RKO (cell line): ENCODE data around the gene WT1.

Source experiments
- DNase-seq: peaks from one replicate; pipeline ENCODE4 v3.0.0-alpha.2; 2016; ENCODE audit warnings: low spot score

WT1 gene

GRCh38 chr11:32421992-32422391 lies 13.3 kb downstream of the WT1 start:
- DNase-seq: no peak

- no peak for DNase-seq
Observed at GRCh38 chr11:32420937-32421901, 14.1 kb downstream of the WT1 start.

GRCh38 chr11:32420139-32420538 lies 15.2 kb downstream of the WT1 start:
- DNase-seq: no peak

GRCh38 chr11:32418836-32419235 lies 16.5 kb downstream of the WT1 start:
- peak; percentile 29 for DNase-seq

- DNase-seq: no peak
Observed at GRCh38 chr11:32417806-32418205, 17.5 kb downstream of the WT1 start.

- DNase-seq: no peak
Observed at GRCh38 chr11:32416301-32416700, 19.0 kb downstream of the WT1 start.

- no peak for DNase-seq
Observed at GRCh38 chr11:32414925-32415324, 20.4 kb downstream of the WT1 start.

GRCh38 chr11:32411942-32412615 lies 23.3 kb downstream of the WT1 start:
- no peak for DNase-seq

GRCh38 chr11:32405592-32405991 lies 29.7 kb downstream of the WT1 start:
- no peak for DNase-seq

GRCh38 chr11:32402836-32403235 lies 32.5 kb downstream of the WT1 start:
- no peak for DNase-seq

GRCh38 chr11:32400670-32401369 lies 34.5 kb downstream of the WT1 start:
- no peak for DNase-seq

GRCh38 chr11:32400196-32400595 lies 35.1 kb downstream of the WT1 start:
- no peak for DNase-seq

GRCh38 chr11:32396991-32397390 lies 38.3 kb downstream of the WT1 start:
- DNase-seq: no peak

- DNase-seq: no peak
Observed at GRCh38 chr11:32396331-32396730, 39.0 kb downstream of the WT1 start.

- DNase-seq: no peak
Observed at GRCh38 chr11:32395127-32395526, 40.2 kb downstream of the WT1 start.

- no peak for DNase-seq
Observed at GRCh38 chr11:32392840-32393239, 42.5 kb downstream of the WT1 start.

- DNase-seq: peak; percentile 23
Observed at GRCh38 chr11:32391956-32392553, 43.3 kb downstream of the WT1 start.

GRCh38 chr11:32391479-32391878 lies 43.9 kb downstream of the WT1 start:
- DNase-seq: no peak

GRCh38 chr11:32390712-32391111 lies 44.6 kb downstream of the WT1 start:
- DNase-seq: no peak

GRCh38 chr11:32388871-32389770 lies 46.2 kb downstream of the WT1 start:
- no peak for DNase-seq

GRCh38 chr11:32388365-32388764 lies 47.0 kb downstream of the WT1 start:
- no peak for DNase-seq
